Fibroblast of lung (primary cell): ENCODE results near the gene SRGAP1.

Experiments used
- EZH2 ChIP-seq: IDR thresholded peaks from 2 replicates; pipeline ENCODE4 v1.5.1; 2012; ENCODE audit warnings: low read length, control low read depth, mild to moderate bottlenecking; ENCODE audit errors: missing control alignments
- TF ChIP-seq, protein P1 (sequence below), 2 donors: IDR thresholded peaks in 1 of 2; conservative IDR thresholded peaks in 1 of 2; 1 replicate in 1 of 2; 2 replicates in 1 of 2; pipeline ENCODE4 v1.5.1; 2011 to 2012; ENCODE audit warnings: low read length in 2 of 2, control low read depth in 1 of 2, inconsistent platforms in 1 of 2, low read depth in 1 of 2, mild to moderate bottlenecking in 1 of 2

DNA sequence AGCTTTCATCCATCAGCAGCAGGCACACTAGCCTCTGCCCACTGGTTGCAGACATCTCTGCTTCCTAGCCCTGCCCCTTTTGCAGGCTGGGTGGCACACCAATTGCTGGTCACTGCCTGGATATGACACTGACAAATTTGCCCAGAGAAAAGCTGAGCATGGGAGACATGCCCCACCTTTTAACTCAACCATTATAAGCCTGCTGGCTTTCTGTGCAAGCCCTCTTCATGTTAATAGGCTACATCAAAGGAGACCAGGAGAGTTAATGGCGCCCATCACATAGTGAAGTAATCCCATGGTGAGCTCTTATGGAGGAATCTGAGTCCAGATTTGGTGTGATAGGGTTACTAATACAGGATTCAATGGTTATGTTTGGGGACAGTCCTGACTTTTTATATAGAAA, 238.4 kb downstream of the SRGAP1 start:
- TF ChIP-seq, protein P1, sequence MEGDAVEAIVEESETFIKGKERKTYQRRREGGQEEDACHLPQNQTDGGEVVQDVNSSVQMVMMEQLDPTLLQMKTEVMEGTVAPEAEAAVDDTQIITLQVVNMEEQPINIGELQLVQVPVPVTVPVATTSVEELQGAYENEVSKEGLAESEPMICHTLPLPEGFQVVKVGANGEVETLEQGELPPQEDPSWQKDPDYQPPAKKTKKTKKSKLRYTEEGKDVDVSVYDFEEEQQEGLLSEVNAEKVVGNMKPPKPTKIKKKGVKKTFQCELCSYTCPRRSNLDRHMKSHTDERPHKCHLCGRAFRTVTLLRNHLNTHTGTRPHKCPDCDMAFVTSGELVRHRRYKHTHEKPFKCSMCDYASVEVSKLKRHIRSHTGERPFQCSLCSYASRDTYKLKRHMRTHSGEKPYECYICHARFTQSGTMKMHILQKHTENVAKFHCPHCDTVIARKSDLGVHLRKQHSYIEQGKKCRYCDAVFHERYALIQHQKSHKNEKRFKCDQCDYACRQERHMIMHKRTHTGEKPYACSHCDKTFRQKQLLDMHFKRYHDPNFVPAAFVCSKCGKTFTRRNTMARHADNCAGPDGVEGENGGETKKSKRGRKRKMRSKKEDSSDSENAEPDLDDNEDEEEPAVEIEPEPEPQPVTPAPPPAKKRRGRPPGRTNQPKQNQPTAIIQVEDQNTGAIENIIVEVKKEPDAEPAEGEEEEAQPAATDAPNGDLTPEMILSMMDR (conservative IDR thresholded peaks at IDR 0.05 in 1 of 2, IDR thresholded peaks at IDR 0.05 in 1 of 2; ENCODE audit: low read depth in 1 of 2, low read length in 2 of 2) = no peak
- no peak for TF ChIP-seq EZH2
